NT2/D1 (cell line): ENCODE results near the gene HIP1R.

Experiments
- DNase-seq: peaks from one replicate; pipeline ENCODE4 v3.0.0-alpha.2; 2011; ENCODE audit warnings: low read depth, low spot score
- H3K27me3 ChIP-seq: 2 replicates; pipeline ENCODE4 v1.6.0; 2011; ENCODE audit warnings: mild to moderate bottlenecking; ENCODE audit not compliant: insufficient read length, insufficient read depth
- H3K36me3 ChIP-seq: 2 replicates; pipeline ENCODE4 v1.6.1; 2011; ENCODE audit warnings: mild to moderate bottlenecking, low read length, mixed read lengths; ENCODE audit not compliant: insufficient read depth, insufficient read length
- H3K4me1 ChIP-seq: 2 replicates; pipeline ENCODE4 v1.5.1; 2011; ENCODE audit not compliant: insufficient read depth, insufficient read length
- H3K4me3 ChIP-seq: 2 replicates; pipeline ENCODE4 v1.5.1; 2011; ENCODE audit warnings: low read depth; ENCODE audit not compliant: insufficient read length
- H3K9ac ChIP-seq: 2 replicates; pipeline ENCODE4 v1.6.0; 2011; ENCODE audit warnings: low read depth; ENCODE audit not compliant: insufficient read length
- H3K9me3 ChIP-seq: 2 replicates; pipeline ENCODE4 v1.5.1; 2011; ENCODE audit warnings: mild to moderate bottlenecking, low read length; ENCODE audit not compliant: insufficient read depth
- SUZ12 ChIP-seq: IDR thresholded peaks from 2 replicates; pipeline ENCODE4 v1.6.1; 2011; ENCODE audit not compliant: insufficient read length, insufficient read depth; ENCODE audit errors: extremely low read depth
- YY1 ChIP-seq: IDR thresholded peaks from 2 replicates; pipeline ENCODE4 v1.6.1; 2011; ENCODE audit not compliant: insufficient read length, insufficient read depth
- ZNF274 ChIP-seq: IDR thresholded peaks from 2 replicates; pipeline ENCODE4 v1.6.1; 2011; ENCODE audit warnings: mild to moderate bottlenecking, low read depth, low read length

Gene HIP1R

GRCh38 chr12:122860854-122861586, 25.8 kb downstream of the HIP1R start:
- no peak overlapping the region for H3K4me3 ChIP-seq
- no peak overlapping the region for H3K9ac ChIP-seq
- H3K9me3 ChIP-seq, result no peaks in the 10 kb centered on the region
- no peak for DNase-seq
- H3K4me1 ChIP-seq, result peaks cover 5% of the 10 kb centered on the region
- TF ChIP-seq YY1 (no peak), SUZ12 (no peak), ZNF274 (no peak)
- H3K36me3 ChIP-seq, result peaks cover 84% of the 10 kb centered on the region
- H3K27me3 ChIP-seq, result no peaks in the 10 kb centered on the region

DNA sequence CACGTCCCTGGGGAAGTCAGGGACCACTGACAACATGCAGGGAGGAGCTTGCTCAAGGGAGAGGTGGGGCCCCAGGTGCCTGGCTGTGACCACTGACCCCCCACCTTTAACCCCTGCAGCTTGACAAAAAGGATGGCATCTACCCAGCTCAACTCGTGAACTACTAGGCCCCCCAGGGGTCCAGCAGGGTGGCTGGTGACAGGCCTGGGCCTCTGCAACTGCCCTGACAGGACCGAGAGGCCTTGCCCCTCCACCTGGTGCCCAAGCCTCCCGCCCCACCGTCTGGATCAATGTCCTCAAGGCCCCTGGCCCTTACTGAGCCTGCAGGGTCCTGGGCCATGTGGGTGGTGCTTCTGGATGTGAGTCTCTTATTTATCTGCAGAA, 26.3 kb downstream of the HIP1R start:
- no peak for TF ChIP-seq YY1
- no peak for TF ChIP-seq ZNF274
- TF ChIP-seq SUZ12, result no peak
- no peaks in the 10 kb centered on the region for H3K9me3 ChIP-seq
- peaks cover 3% of the 10 kb centered on the region for H3K4me1 ChIP-seq
- DNase-seq, result no peak
- no peak overlapping the region for H3K9ac ChIP-seq
- H3K4me3 ChIP-seq, result no peak overlapping the region
- H3K36me3 ChIP-seq, result peaks cover 84% of the 10 kb centered on the region
- H3K27me3 ChIP-seq, result no peaks in the 10 kb centered on the region

DNA sequence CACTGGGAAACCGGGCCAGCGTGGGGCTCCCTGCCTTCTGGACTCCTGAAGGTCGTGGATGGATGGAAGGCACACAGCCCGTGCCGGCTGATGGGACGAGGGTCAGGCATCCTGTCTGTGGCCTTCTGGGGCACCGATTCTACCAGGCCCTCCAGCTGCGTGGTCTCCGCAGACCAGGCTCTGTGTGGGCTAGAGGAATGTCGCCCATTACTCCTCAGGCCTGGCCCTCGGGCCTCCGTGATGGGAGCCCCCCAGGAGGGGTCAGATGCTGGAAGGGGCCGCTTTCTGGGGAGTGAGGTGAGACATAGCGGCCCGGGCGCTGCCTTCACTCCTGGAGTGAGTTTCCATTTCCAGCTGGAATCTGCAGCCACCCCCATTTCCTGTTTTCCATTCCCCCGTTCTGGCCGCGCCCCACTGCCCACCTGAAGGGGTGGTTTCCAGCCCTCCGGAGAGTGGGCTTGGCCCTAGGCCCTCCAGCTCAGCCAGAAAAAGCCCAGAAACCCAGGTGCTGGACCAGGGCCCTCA, 26.9 kb downstream of the HIP1R start:
- Histone ChIP-seq H3K9ac (no peak overlapping the region), H3K9me3 (no peaks in the 10 kb centered on the region), H3K36me3 (peaks cover 85% of the 10 kb centered on the region), H3K4me1 (peaks cover 3% of the 10 kb centered on the region), H3K27me3 (no peaks in the 10 kb centered on the region), H3K4me3 (no peak overlapping the region)
- TF ChIP-seq YY1, result no peak
- no peak for TF ChIP-seq SUZ12
- DNase-seq, result no peak

GRCh38 chr12:122862872-122863701, 27.8 kb downstream of the HIP1R start:
- no peak for DNase-seq
- peaks cover 5% of the 10 kb centered on the region for H3K4me1 ChIP-seq
- no peak overlapping the region for H3K4me3 ChIP-seq
- H3K27me3 ChIP-seq, result peaks cover 3% of the 10 kb centered on the region
- TF ChIP-seq YY1 (no peak), ZNF274 (no peak), SUZ12 (no peak)
- peaks cover 85% of the 10 kb centered on the region for H3K36me3 ChIP-seq
- no peak overlapping the region for H3K9ac ChIP-seq
- H3K9me3 ChIP-seq, result no peaks in the 10 kb centered on the region

- Histone ChIP-seq H3K9me3 (no peaks in the 10 kb centered on the region), H3K4me1 (peaks cover 4% of the 10 kb centered on the region), H3K4me3 (no peak overlapping the region), H3K27me3 (peaks cover 21% of the 10 kb centered on the region), H3K36me3 (peaks cover 87% of the 10 kb centered on the region), H3K9ac (no peak overlapping the region)
- no peak for TF ChIP-seq ZNF274
- no peak for TF ChIP-seq SUZ12
- no peak for TF ChIP-seq YY1
- no peak for DNase-seq
Measured at GRCh38 chr12:122864894-122865253, 29.6 kb downstream of the HIP1R start.

GRCh38 chr12:122865268-122866231, 30.3 kb downstream of the HIP1R start:
- Histone ChIP-seq H3K9me3 (no peaks in the 10 kb centered on the region), H3K9ac (no peak overlapping the region), H3K27me3 (peaks cover 27% of the 10 kb centered on the region), H3K4me3 (no peak overlapping the region), H3K4me1 (peaks cover 4% of the 10 kb centered on the region), H3K36me3 (peaks cover 90% of the 10 kb centered on the region)
- TF ChIP-seq SUZ12 (no peak), YY1 (no peak), ZNF274 (no peak)
- no peak for DNase-seq
